Osteoblast (primary cell): ENCODE data around the gene CLDN14. TPM values are rescaled to one million over a fixed set of nuclear protein-coding genes. Genes with fewer than 3 reads are reported as not detected.
A peak's percentile ranks its signal among the peaks of the same experiment; 100 is the strongest.

ENCODE experiments used
- DNase-seq: peaks from one replicate; pipeline ENCODE4 v3.0.0; 2011; ENCODE audit warnings: low spot score, mixed read lengths; ENCODE audit not compliant: insufficient read length; ENCODE audit errors: missing footprints
- H2AFZ ChIP-seq: 2 replicates; pipeline ENCODE4 v1.6.0; 2011; ENCODE audit warnings: mild to moderate bottlenecking, low read length
- H3K27ac ChIP-seq: 2 replicates; pipeline ENCODE4 v1.5.1; 2011; ENCODE audit warnings: mild to moderate bottlenecking, low read depth, low read length, moderate library complexity
- H3K27me3 ChIP-seq: 2 replicates; pipeline ENCODE4 v1.6.0; 2012; ENCODE audit warnings: mild to moderate bottlenecking, control low read depth, inconsistent platforms, low read length, moderate library complexity; ENCODE audit not compliant: insufficient read depth
- H3K36me3 ChIP-seq: 2 replicates; pipeline ENCODE4 v1.5.1; 2011; ENCODE audit warnings: mild to moderate bottlenecking, low read length, control low read depth, moderate library complexity; ENCODE audit not compliant: insufficient read depth
- H3K4me1 ChIP-seq: 2 replicates; pipeline ENCODE4 v1.5.1; 2011; ENCODE audit warnings: mild to moderate bottlenecking, low read length, control low read depth, moderate library complexity; ENCODE audit not compliant: insufficient read depth
- H3K4me2 ChIP-seq: 2 replicates; pipeline ENCODE4 v1.6.0; 2011; ENCODE audit warnings: mild to moderate bottlenecking, low read length; ENCODE audit not compliant: insufficient read depth
- H3K4me3 ChIP-seq: fragments of 200-600 bp; sonication (generic); 3 replicates; pipeline ENCODE4 v1.5.1; 2012; ENCODE audit warnings: mild to moderate bottlenecking, low read length, inconsistent platforms; ENCODE audit not compliant: insufficient read depth
- H3K79me2 ChIP-seq: 2 replicates; pipeline ENCODE4 v1.6.0; 2012; ENCODE audit warnings: mild to moderate bottlenecking, low read length, control low read depth, inconsistent platforms; ENCODE audit not compliant: insufficient read depth
- H3K9me3 ChIP-seq: 2 replicates; pipeline ENCODE4 v1.5.1; 2011; ENCODE audit warnings: low read depth, low read length, control low read depth
- H4K20me1 ChIP-seq: 2 replicates; pipeline ENCODE4 v1.6.0; 2012; ENCODE audit warnings: mild to moderate bottlenecking, low read length, control low read depth; ENCODE audit not compliant: insufficient read depth
- total RNA-seq: library from RNA; depleted of rRNA; stranded (reverse); fragments of >200 nt; gene quantifications from 2 replicates; pipeline ENCODE4 v1.2.3, GENCODE V29; 2012
- TF ChIP-seq, protein P1 (sequence below): IDR thresholded peaks from 2 replicates; pipeline ENCODE4 v1.5.1; 2011; ENCODE audit warnings: mild to moderate bottlenecking, low read depth, low read length, moderate library complexity; ENCODE audit errors: extremely low read depth

Gene CLDN14
- total RNA-seq, 1 donor, result 0.36 TPM

DNA sequence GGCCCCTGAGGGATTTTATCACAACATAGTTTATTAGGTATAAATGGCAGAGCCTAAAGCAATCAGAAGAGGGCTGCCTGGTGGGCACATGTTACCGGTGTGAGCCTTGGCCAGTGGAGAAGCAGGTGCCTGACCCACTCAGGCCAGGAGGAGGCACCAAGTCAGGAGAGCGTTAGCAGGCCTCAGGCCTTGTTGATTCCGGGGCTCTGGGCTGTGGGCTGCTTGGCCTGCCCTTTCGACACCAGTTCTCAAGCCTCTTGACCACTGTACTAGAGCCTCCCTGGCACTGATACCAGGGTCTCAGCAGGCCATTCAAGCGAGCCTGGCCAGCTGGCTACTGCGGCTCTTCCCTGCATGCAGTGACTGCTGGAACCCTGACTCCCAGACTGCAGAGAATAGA is 20.8 kb downstream of the CLDN14 start:
- H3K4me1 ChIP-seq, result peaks cover 23% of the 10 kb centered on the region
- H2AFZ ChIP-seq, result no peak overlapping the region
- no peak for DNase-seq
- H3K27me3 ChIP-seq, result no peaks in the 10 kb centered on the region
- no peaks in the 10 kb centered on the region for H3K9me3 ChIP-seq
- H3K4me2 ChIP-seq, result no peak overlapping the region
- H3K79me2 ChIP-seq, result no peaks in the 10 kb centered on the region
- TF ChIP-seq, protein P1, sequence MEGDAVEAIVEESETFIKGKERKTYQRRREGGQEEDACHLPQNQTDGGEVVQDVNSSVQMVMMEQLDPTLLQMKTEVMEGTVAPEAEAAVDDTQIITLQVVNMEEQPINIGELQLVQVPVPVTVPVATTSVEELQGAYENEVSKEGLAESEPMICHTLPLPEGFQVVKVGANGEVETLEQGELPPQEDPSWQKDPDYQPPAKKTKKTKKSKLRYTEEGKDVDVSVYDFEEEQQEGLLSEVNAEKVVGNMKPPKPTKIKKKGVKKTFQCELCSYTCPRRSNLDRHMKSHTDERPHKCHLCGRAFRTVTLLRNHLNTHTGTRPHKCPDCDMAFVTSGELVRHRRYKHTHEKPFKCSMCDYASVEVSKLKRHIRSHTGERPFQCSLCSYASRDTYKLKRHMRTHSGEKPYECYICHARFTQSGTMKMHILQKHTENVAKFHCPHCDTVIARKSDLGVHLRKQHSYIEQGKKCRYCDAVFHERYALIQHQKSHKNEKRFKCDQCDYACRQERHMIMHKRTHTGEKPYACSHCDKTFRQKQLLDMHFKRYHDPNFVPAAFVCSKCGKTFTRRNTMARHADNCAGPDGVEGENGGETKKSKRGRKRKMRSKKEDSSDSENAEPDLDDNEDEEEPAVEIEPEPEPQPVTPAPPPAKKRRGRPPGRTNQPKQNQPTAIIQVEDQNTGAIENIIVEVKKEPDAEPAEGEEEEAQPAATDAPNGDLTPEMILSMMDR, result no peak
- no peak overlapping the region for H3K4me3 ChIP-seq
- no peaks in the 10 kb centered on the region for H3K36me3 ChIP-seq
- H4K20me1 ChIP-seq, result no peaks in the 10 kb centered on the region
- peak overlapping the region; percentile 22 for H3K27ac ChIP-seq

DNA sequence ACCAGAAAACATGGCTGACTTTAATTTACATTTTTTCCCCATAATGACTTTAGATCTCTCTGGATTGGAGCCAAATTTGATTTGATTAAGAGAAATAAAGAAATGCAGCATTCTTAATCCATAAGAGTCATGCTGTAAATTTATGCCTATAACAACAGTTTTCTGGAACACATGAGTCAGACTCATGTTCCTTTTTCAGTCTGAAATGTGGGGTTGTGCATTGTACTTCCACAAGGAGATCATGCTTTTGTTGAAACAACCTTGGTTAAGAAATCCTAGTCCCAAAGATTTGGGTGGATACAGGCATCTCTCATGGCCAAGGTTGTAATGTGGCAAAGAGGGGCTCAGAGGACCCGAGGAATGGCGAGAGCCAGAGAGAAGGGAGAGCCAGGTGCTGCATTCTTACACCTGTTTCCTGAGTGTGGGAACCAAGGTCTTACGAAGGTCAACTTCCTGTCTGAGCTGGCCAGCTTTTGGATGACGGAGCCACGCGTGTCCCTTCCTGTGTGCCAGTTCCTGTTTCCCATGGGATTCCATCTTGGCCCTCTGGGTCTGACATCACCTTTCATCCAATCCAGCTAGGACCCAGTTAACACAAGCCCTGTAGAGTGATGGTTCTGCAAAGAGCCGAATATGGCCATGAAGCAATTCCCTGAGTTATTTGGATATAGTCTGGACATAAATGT is 23.1 kb downstream of the CLDN14 start:
- Histone ChIP-seq H3K4me2 (no peak overlapping the region), H3K79me2 (peaks cover 3% of the 10 kb centered on the region), H4K20me1 (no peaks in the 10 kb centered on the region), H3K9me3 (no peaks in the 10 kb centered on the region), H2AFZ (no peak overlapping the region), H3K27ac (peak overlapping the region; percentile 9), H3K4me3 (no peak overlapping the region), H3K27me3 (no peaks in the 10 kb centered on the region), H3K4me1 (peaks cover 27% of the 10 kb centered on the region), H3K36me3 (no peaks in the 10 kb centered on the region)
- TF ChIP-seq, protein P1, result no peak
- peak; percentile 89 for DNase-seq

DNA sequence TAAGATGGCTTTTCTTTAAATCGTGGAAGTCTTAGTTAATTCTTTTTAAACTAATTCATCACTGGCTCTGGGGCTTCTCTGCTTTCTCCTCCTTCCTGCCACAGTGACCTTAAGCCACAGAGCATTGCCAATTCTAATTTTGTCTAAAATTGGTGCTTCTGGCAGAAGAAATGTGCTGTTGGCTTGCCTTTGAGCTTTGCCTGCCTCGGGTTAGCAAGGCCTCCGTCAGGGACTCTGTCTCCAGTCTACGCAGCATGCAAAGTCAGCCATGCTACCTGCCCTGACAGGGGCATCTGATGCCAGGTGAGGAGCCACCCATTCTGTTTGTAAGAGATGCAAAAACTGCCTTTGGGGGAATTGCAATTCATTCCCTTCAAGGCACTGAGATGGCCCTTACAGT is 25.2 kb downstream of the CLDN14 start:
- H3K4me3 ChIP-seq, result no peak overlapping the region
- H3K4me2 ChIP-seq, result no peak overlapping the region
- no peak for DNase-seq
- peak overlapping the region; percentile 0 for H3K27ac ChIP-seq
- no peaks in the 10 kb centered on the region for H4K20me1 ChIP-seq
- peaks cover 26% of the 10 kb centered on the region for H3K4me1 ChIP-seq
- H3K9me3 ChIP-seq, result no peaks in the 10 kb centered on the region
- H3K79me2 ChIP-seq, result peaks cover 3% of the 10 kb centered on the region
- H3K36me3 ChIP-seq, result no peaks in the 10 kb centered on the region
- H3K27me3 ChIP-seq, result no peaks in the 10 kb centered on the region
- peak overlapping the region; percentile 7 for H2AFZ ChIP-seq
- TF ChIP-seq, protein P1, result no peak

DNA sequence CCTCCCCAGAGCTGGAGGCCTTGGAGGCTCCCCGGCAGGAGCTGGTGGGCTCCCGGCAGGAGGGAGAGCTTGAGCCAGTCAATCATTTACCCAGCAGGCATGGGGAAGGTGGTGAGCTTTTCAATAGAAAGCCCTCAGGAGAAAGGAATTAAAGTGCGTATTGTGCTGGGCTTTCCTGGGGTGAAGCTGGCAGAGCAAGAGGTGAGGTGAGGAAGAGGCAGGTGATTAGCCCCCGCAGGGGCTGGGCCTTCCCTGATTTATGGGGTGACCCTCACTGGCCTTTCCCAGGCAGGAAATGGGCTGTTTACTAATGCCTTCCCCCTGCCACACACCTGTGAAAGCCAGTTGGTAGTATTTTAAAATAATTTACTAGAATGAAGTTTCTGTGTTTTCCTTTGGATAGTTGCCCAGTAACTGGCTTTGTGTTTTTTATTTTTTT is 25.8 kb downstream of the CLDN14 start:
- no peak overlapping the region for H2AFZ ChIP-seq
- H3K4me3 ChIP-seq, result no peak overlapping the region
- TF ChIP-seq, protein P1, result no peak
- H3K4me2 ChIP-seq, result no peak overlapping the region
- no peak for DNase-seq
- peaks cover 24% of the 10 kb centered on the region for H3K4me1 ChIP-seq
- no peaks in the 10 kb centered on the region for H3K9me3 ChIP-seq
- H3K79me2 ChIP-seq, result peaks cover 5% of the 10 kb centered on the region
- peak overlapping the region; percentile 0 for H3K27ac ChIP-seq
- H4K20me1 ChIP-seq, result no peaks in the 10 kb centered on the region
- no peaks in the 10 kb centered on the region for H3K36me3 ChIP-seq
- no peaks in the 10 kb centered on the region for H3K27me3 ChIP-seq
